ENCODE results near the gene PPP1R17.

Gene PPP1R17

DNA sequence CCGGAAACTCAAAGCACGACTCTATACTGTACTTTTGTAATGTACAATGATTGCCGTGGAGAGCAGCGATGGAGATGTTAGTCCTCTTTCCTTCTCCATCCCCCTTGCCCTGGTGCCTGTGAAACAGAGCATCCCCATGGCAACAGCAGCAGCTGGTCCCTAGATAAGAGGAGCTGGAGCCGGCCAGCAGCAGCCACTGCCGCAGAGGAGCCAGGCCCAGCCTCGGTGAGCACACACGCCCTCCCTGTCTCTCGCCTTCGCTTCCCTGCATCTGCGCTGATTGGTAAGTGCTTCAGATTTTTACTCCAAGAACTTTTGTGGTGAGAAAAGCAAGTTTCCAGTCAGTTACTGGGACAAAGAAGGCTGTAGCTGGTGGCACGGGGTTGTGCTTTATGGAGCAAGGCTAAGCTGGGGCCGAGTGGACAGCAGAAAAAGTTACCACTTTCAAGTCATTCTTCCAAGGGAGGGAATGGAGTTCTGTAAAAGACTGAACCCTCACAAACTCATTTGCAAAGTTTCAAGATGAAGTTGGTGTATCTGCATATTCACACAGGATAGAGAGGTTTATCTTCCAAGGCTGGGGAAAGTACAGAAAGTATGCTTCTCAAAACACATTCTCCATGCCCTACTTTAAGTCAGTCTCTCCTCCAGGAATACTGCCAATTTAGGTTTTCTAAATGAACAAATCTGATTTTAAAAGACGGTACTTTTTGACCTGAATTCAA is at the start of gene PPP1R17:
TSS of gene PPP1R17 (plus strand) at position 192 of the 725 bp plus-strand sequence. CDS start 5,227 bp downstream, outside the sequence.
- no peak for DNase-seq (ENCODE audit: low read depth)

DNA sequence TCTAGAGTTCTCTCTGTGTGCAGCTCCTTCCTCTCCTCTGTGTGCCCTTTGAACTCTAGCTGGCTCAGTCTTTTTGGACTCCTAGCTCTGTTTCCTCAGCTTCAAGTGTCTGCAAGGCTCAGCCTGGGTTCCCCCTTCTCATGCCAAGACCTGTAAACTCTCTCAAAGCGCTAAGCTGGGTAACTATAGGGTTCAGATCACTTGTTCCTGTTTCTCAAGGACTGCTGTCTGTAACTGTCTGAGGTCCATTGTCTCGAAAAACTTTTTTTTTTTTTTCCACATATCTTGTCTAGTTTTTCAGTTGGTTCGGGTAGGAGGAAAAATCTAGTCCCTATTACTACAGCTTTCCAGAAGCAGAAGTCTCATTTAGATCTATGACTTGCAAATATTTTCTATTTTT is 46.6 kb upstream of the PPP1R17 start:
- no peak for DNase-seq (ENCODE audit: low read depth)

DNA sequence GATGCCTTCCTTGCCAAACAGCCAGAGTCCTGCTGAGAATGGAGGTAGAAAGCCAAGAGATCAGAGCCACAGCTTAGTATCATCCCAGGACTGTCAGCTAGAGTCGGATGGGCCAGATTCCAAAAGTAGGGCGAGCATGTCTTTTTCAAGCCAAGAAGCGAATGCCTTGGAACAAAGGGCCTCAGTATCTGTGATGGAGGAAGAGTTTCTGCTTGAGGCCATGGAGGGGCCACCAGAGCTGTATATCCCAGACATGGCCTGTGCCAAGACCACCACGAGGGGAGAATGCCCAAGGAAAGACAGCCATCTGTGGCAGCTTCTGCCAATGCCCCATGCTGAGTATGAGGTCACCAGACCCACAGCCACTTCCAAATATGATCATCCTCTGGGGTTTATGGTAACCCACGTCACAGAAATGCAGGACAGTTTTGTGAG is 44.3 kb upstream of the PPP1R17 start:
- DNase-seq (ENCODE audit: low read depth), result no peak

DNA sequence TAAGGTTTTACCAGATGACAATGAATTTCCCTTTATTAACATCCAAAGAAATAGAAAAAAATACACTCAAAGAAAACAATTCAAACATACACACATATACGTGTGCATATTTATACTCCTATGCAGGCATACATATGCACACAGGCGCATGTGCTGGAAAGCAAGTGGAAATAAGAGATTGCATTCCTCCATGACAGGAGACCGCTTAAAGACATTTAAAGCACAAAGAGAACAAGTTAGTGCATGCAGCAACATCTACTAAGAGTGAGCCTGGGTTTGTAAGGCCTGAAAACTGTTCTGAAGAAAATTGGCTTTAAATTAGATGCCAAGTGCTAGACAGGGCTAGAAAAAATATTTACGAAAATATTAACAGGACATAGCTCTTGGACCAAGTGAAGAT is 40.1 kb upstream of the PPP1R17 start:
- DNase-seq (ENCODE audit: low read depth), result no peak

DNA sequence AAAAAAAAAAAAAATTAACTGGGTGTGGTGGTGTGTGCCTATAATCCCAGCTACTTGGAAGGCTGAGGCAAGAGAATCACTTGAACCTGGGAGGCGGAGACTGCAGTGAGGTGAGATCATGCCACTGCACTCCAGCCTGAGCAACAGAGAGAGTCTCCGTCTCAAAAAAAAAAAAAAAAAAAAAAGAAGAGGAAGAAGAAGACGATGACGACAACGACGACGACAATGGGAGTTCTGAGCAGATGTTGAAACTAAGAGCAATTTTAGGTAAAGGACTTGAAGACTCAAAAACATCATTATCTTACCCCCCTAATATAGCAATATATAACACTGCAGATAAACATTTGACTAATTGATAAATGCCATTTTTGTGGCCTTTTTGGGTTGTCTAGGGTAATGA is 39.5 kb upstream of the PPP1R17 start:
- DNase-seq (ENCODE audit: low read depth), result no peak

DNA sequence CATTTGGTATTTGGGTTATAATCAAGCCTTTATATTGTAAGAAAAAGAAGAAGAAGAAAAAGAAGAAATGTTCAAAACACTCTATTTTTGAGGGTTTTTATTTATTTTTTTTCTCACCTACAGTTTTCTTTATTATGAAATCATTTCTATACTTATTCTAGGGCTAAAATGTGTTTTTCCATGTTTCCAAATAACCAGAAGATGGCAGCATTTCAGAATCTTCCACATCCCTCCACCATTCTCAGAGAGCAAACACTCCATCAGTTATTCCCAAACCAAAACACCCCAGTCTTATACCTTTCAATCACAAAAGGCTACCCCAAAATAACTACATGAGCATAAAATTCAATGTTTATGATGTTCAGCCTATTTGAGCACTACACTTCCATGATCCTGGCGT is 38.7 kb upstream of the PPP1R17 start:
- no peak for DNase-seq (ENCODE audit: low read depth)

DNA sequence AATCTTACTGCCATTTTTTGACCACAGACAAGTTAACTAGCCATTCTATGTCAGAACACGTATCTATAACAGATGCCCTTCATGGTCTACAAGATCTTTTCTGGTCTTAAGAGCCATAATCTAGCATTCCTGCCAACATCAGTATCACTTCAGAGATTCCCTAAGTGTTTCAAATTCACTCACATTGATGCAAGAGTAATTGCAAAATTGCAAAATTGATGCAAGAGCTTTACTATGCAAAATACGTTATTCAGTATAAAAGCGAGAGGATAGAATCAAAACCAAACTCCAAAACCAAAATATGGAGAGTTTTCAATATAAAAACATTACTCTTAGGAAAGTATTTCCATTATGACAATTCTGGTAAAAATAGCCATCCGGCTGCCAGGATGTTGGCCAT is 38.1 kb upstream of the PPP1R17 start:
- no peak for DNase-seq (ENCODE audit: low read depth)

DNA sequence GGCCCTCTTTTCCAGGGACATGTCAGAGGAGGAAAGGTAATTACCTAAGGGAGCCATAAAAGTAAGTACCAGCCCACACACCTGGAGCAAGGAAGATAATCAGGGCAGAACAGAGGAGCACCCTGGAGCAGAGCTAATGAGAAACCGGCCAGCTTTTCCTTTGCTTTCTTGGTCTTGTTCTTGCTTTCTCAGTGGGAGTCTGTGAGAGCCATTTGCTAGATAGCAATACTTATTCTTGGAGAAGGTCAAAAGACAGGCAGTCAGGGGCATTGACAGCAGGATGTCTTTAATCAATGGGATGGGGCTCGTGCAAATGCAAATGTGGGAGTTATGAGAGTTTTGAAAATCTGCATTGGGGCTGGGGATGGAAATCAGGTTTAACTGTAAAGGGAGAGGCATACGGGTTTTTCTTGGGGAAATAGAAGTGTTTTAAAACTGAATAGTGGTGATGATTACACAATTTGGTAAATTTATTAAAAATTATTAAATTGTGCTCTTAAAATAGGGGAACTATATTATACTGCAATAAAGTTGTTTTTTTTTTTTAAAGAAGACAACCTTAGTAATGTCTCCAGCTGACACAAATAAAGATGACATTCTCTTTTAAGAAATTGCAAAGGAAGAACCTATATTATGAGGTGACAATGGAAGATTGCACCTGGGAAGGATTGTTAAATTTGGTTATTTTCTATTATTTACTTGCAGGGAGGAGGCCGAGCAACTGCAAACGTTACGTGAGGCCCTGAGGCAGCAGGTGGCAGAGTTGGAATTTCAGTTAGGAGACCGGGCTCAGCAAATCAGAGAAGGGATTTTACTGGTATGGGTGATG is 35.6 kb upstream of the PPP1R17 start:
- DNase-seq (ENCODE audit: low read depth), result no peak

DNA sequence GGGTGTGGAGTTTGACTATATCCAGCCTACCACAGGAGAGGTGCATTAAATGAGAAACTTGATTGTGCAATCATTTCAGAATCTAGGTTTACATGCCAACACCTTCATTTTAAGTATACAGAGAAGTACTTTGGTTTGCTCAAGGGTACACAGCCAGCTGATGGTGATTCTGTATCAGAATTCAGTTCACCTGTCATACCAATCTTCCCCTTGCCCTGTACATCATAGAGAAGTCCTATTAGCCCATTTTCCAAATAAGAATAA is 35.0 kb upstream of the PPP1R17 start:
- DNase-seq (ENCODE audit: low read depth), result no peak

DNA sequence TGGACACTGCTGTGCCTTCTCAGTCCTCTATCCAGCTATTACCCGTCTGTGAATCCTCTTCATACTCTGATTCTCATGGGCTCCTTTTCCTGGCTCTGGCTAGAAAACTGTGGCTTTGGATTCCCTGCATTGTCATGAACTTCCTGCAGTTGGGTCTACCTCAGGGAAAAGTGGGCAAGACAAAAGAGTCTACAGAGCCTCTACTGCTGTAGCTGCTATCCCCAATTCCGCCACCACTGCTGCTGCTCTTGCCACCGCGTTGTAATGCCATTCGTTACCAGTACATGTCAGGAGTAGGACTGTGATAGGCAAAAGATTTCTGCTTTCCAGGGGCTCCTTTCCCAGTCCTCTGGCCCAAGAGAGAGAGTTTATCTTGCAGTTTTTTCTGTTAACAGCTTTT is 23.9 kb upstream of the PPP1R17 start:
- no peak for DNase-seq (ENCODE audit: low read depth)

DNA sequence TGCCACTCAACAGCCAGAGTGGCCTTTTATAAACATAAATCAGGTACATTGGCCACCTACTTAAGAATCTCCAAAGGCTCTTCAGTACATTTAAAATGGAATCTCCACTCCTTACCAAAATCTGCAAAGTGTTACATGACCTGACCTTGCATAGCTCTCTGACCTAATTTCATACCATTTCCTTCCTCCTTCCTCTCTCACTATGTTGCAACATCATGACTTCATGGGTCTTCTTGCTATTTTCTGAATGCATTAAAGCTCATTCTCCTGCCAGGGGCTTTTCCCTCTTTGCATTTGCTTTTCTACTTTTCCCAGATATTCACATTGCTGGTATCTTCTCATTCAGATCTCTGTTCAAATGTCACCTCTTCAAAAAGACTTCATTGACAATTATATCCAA is 22.1 kb upstream of the PPP1R17 start:
- DNase-seq (ENCODE audit: low read depth), result no peak

DNA sequence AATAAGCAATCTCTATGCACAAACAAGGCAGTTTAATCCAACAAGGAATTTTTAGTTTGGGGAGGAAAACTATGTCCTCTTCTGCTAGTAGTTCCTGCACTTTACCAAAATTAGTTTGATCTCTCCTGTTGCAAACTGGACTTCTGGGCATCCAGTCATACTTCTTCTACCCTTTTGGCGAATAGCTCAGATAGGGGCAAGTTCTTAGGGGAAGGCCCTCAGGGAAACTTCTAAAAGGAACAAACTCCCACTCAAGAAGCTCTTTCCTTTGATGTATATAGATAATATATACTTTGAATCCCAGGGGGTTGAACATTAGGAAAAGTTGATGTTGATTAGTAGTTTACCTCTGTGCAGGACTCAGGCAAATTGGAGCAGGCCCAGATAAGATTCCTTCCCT is 21.5 kb upstream of the PPP1R17 start:
- DNase-seq (ENCODE audit: low read depth), result no peak

DNA sequence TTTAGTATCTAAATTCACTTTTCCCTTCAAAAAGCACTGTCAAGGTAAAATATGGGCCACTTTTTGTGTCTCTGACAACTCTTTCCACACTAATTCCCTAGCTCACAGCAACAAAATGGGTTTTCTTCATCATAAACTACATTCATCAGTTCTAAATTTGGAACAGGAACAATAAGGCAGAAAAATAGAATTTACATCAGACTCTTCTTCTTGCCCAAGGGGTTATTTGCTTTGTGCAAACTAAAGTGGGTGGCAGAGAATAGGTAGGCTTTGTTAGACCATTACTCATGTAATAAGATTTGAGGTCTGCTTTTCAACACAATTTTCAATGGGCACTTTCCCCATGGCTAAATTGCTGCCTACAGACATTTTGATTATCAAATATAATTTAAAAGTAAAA is 17.6 kb upstream of the PPP1R17 start:
- no peak for DNase-seq (ENCODE audit: low read depth)

DNA sequence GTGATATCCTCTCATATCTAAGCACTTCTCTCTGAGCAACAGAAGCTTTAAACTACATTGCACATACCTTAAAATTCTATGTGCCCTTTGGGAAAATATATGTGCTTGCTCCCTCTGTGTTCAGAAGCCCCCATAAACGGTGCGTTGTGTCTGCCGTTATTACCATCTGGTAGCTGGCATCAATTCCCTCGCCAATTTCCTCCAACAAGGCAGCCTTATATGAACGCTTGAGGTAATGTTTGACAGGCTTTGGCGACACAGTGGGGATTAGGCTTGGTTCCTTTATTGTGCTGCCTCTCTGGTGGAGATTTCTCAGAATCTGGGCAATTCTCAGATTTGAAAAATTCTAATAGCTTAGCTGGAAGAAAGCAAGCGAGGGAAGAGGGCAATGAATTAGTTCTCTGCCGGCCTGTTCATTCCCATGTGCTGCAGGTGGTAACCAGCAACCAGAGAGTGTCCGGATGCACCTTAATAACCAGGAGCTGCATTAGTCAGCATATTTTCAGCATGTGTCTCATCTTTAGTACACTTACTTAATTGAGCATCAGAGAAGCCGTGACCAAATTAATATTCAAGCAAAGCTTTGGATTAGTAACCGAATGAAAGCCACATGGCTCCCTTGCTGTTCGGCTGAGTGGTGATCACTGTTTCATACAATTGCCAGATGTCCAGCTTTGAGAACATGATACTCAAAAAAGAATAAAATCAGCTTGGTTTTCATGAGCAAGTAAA is 7.3 kb upstream of the PPP1R17 start:
- DNase-seq (ENCODE audit: low read depth), result no peak

DNA sequence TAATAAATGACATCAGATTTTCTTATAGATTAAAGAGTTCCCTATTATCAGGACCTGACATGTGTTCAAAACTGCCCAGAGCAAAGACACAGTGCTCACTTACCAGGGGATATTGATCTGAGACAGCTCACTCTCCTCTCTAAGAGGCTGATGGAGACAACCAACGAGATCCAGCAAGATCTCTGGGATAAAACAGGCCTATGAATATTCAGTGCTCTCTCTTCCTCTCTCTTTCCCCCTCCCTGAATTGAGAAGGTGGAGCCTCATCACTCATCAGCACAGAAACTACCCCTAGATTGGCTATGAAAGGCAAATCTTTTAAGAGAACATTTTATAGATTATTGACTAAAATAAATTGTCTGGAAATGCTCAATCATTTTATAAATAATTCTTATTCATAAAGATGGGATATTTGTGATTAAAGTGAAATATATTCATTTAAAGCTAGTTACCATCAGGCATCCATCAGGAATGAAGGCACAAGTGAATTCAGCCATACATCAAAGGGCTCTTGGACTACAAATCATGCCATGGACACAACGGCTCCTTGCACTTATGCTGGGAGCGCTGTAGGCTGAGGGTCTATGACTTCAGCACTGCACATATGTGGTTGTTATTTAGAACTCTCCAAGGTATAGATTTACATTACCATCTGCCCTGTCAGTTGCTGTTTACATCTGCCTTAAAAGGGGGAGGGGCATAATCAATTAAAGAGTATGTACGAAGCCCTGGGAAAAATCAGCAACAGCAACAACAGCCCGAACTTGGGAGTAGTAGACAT is 3.4 kb upstream of the PPP1R17 start:
- DNase-seq (ENCODE audit: low read depth), result no peak

DNA sequence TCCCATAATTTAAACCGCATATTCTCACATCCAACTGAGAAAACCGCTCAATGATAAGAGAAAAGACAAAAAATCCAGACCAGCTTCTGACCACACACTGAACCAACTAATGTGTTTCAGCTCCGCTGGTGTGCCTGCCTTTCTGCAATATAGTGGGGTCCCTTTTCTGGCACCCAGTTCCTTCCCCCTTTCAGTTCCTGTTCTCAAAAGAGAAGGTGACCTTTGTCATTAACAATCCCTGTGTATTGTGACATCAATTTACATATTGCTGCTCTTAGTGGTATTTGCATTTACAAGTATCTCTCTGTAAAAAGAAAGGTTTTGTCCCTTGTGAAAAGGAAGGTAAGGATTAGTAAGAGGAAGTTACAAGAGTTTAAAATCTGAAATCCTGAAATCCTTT is 1.4 kb downstream of the PPP1R17 start:
- no peak for DNase-seq (ENCODE audit: low read depth)

DNA sequence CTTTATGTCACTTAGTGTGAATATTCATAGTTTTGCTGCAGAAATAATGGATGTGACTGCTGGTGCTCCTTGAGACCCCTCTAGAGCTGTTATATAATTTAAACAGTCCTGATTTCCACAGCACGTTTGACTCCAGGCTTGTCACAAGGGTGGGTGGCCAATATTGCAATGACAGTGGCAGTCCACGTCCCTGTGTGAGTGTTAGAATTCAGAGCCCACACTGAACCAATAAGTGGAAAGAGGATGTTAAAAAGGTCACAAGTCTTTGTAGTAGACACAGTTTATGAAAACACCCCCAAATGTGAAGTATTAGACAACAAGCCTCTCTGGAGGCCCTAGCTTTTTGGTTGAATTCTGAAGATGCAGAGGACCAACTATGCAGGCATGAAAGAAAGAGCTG is 2.0 kb downstream of the PPP1R17 start:
- DNase-seq (ENCODE audit: low read depth), result no peak

DNA sequence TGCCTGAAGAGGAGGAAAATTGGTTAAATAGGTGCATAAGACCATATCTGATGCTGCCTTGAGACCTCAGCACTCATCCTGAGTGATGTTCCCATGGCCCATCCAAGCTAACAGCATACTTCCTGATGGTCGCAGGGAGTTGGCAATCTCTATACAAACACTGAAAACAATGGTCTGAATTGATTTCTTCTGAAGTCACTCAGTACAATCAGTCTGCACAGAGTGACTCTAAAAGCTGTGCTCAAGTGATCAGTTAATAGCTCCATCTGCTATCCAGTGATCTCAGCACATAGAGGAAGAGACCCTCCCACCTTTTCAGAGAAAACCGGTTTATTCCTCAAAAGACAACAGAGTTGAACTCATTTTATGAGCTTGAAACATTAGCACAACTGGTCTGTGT is 3.9 kb downstream of the PPP1R17 start:
- DNase-seq (ENCODE audit: low read depth), result no peak

DNA sequence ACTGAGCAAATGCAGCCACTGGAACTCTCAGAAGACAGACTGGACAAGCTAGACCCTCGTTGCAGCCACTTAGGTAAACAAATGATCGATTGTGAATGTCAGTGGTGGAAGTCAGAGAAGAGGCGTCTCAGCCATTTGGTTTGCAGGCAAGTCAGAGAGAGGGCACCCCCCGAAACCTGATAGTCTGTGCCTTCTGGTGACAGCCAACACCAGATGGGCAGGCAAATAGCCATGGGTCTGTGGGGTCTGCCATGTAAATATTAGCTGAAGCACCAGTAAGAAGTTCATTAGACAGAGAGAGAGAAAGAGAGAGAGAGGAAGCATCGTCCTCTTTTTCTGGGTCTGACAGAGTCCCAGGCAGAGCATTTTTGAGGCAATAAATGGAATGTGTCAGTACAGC is 5.4 kb downstream of the PPP1R17 start:
- no peak for DNase-seq (ENCODE audit: low read depth)

DNA sequence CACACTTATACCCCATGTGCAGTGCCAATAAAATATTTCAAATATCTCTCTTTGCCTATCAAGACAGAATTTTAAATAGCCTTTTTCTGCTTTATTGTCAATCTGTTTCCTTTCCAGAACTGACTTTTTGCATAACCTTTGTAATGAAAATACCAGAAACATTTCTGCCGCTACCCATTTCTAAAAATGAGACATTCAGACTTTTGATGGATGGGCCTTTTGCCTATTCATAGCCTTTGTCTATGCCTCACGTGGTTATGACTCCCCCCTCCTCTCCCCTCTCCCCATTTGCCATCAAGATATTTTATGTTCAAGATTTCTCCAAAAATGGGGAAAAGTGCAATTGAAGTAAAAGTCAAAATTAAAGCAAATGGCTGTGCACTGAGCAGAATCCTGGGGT is 5.9 kb downstream of the PPP1R17 start:
- no peak for DNase-seq (ENCODE audit: low read depth)

DNA sequence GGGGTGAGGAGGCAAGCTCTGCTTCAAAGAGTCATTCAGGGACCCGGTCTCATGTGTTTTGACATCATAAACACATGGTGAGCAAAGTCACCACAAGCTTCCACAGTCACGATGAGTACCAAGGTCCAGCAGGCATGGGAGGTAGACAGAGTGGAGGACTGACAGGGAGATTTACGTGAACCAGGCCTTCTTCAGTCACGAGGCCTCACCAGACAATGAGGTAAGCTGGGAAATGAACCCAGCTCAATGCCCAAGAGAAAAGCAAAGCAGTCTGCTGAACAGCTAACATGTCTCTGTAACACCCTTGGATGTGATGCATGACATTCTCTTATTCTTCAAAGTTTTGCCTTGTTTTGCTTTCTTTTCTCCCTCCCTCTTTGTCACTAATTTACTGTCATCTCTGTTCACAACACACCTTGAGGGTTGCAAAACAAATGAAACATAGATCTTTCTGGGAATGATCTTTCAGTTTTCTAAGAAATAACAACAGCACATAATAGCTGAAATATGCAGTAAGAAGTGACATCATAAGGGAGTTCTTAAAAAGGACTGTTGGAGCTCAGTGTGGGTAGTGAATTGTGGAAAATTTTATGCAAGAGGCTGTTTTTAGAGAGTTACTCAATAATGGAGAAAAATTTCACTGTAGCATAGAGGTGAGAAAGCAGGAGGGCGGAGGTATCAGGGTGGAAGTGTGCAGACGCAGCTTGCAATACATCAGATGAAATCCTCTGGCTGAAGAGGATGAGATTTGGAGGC is 9.0 kb downstream of the PPP1R17 start:
- no peak for DNase-seq (ENCODE audit: low read depth)

DNA sequence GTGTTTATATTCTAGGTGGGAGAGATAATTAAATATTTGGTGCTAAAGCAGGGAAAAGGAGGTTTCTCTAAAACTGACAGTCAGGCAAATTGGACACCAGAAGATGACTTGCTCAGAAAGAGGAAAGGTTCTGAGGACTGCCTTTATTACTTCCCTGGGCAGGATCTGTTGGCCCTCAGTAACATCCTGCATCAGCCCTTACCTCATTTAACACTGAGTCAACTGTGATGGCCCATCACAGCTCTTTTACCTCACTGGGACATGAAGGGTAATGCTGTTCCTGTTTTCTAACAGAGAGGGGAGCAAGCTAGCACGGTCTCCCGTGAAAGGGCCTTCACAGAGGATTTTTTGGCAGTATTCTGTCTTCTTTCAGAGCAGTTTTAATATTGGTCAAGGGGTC is 12.0 kb downstream of the PPP1R17 start:
- no peak for DNase-seq (ENCODE audit: low read depth)

All from iris pigment epithelial cell (primary cell).